ENCODE measurements around the gene NUP93.

- no peak for TF ChIP-seq POLR2A (IDR thresholded peaks at IDR 0.05; ENCODE audit: extremely low read depth, insufficient read length)
- TF ChIP-seq, protein P1, sequence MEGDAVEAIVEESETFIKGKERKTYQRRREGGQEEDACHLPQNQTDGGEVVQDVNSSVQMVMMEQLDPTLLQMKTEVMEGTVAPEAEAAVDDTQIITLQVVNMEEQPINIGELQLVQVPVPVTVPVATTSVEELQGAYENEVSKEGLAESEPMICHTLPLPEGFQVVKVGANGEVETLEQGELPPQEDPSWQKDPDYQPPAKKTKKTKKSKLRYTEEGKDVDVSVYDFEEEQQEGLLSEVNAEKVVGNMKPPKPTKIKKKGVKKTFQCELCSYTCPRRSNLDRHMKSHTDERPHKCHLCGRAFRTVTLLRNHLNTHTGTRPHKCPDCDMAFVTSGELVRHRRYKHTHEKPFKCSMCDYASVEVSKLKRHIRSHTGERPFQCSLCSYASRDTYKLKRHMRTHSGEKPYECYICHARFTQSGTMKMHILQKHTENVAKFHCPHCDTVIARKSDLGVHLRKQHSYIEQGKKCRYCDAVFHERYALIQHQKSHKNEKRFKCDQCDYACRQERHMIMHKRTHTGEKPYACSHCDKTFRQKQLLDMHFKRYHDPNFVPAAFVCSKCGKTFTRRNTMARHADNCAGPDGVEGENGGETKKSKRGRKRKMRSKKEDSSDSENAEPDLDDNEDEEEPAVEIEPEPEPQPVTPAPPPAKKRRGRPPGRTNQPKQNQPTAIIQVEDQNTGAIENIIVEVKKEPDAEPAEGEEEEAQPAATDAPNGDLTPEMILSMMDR (IDR thresholded peaks at IDR 0.05; ENCODE audit: low read depth, low read length) = no peak
These were observed 128.4 kb downstream of the NUP93 start for GRCh38 chr16:56858374-56858773.
